PC-9 (cell line): ENCODE measurements around the gene UBE2R2. TPM values are rescaled to one million over a fixed set of nuclear protein-coding genes. Genes with fewer than 3 reads are reported as not detected.
"Not testable (repeated sequence)": the region's sequence is repeated elsewhere in the genome, so short reads cannot be mapped to it uniquely, and the experiment has no call there.

Experiments used
- BruUV-seq: library from RNA; stranded (reverse); fragments of 400-500 nt; replicated peaks from 2 replicates; lab custom pipeline; 2021; lab: Mats Ljungman, UMichigan
- CTCF ChIA-PET: fragments of 300-600 bp; sonication (Branson Sonifier 250); formaldehyde crosslinking; loops from one replicate; lab custom pipeline; 2022; ENCODE audit warnings: antibody characterized with exemption; lab: Charles Lee
- POLR2A ChIA-PET: fragments of 300-600 bp; sonication (Branson Sonifier 250); formaldehyde crosslinking; loops from one replicate; lab custom pipeline; 2022; ENCODE audit warnings: antibody characterized with exemption; ENCODE audit not compliant: unreplicated experiment; lab: Charles Lee
- DNase-seq, 2 experiments: peaks; one replicate each; pipeline versions ENCODE4 v3.0.0 to v3.0.0-alpha.2; 2015 to 2022; ENCODE audit warnings: mixed read lengths in 1 of 2
- H2AFZ ChIP-seq: fragments of 200-600 bp; sonication (generic); 2 replicates; pipeline ENCODE4 v1.8.1; 2017; ENCODE audit warnings: antibody characterized with exemption
- H3F3A ChIP-seq: fragments of 200-600 bp; sonication (generic); 2 replicates; pipeline ENCODE4 v1.8.1; 2017; ENCODE audit warnings: antibody characterized with exemption, mild to moderate bottlenecking, low read depth; ENCODE audit not compliant: insufficient read depth
- H3K27ac ChIP-seq: fragments of 200-600 bp; sonication (generic); 2 replicates; pipeline ENCODE4 v1.6.1; 2016; ENCODE audit warnings: mixed run types
- H3K27me3 ChIP-seq: fragments of 200-600 bp; sonication (generic); 2 replicates; pipeline ENCODE4 v1.6.1; 2016; ENCODE audit warnings: low read depth, mixed run types; ENCODE audit not compliant: insufficient read depth
- H3K36me3 ChIP-seq: fragments of 200-600 bp; sonication (generic); 2 replicates; pipeline ENCODE4 v1.6.1; 2016; ENCODE audit warnings: low read depth, mixed run types
- H3K4me1 ChIP-seq: fragments of 200-600 bp; sonication (generic); replicated peaks from 2 replicates; pipeline ENCODE4 v1.6.1; 2016; ENCODE audit warnings: mixed run types; ENCODE audit not compliant: insufficient read depth
- H3K4me2 ChIP-seq: fragments of 200-600 bp; sonication (generic); 2 replicates; pipeline ENCODE4 v1.6.1; 2017; ENCODE audit warnings: mixed run types
- H3K4me3 ChIP-seq: fragments of 200-600 bp; sonication (generic); 2 replicates; pipeline ENCODE4 v1.6.1; 2016; ENCODE audit warnings: mixed run types
- H3K79me2 ChIP-seq: fragments of 200-600 bp; sonication (generic); 2 replicates; pipeline ENCODE4 v1.6.1; 2017; ENCODE audit warnings: low read depth, mixed run types
- H3K9me2 ChIP-seq: fragments of 200-600 bp; sonication (generic); 2 replicates; pipeline ENCODE4 v1.8.1; 2017; ENCODE audit warnings: mild to moderate bottlenecking; ENCODE audit not compliant: insufficient read depth
- H3K9me3 ChIP-seq: fragments of 200-600 bp; sonication (generic); 2 replicates; pipeline ENCODE4 v1.8.1; 2016; ENCODE audit warnings: low read depth; ENCODE audit not compliant: insufficient read depth
- H4K20me1 ChIP-seq: fragments of 200-600 bp; sonication (generic); 2 replicates; pipeline ENCODE4 v1.8.1; 2017; ENCODE audit not compliant: insufficient read depth
- EZH2 ChIP-seq: fragments of 200-600 bp; sonication (generic); IDR thresholded peaks from 2 replicates; pipeline ENCODE4 v1.8.0; 2017; ENCODE audit warnings: antibody characterized with exemption, low read depth
- intact Hi-C: fragments of 100-400 bp; cut with micrococcal nuclease; formaldehyde crosslinking; loops from one replicate; pipeline ENCODE4 v1.10.0; 2022; ENCODE audit not compliant: unreplicated experiment
- total RNA-seq: library from RNA; stranded (reverse); gene quantifications from 2 replicates; pipeline ENCODE4 v1.2.3, GENCODE V29; 2021
- TF ChIP-seq, protein P1 (sequence below): fragments of 200-600 bp; sonication (generic); conservative IDR thresholded peaks from 2 replicates; pipeline ENCODE4 v1.6.1; 2017; ENCODE audit warnings: mixed run types, antibody characterized with exemption, mild to moderate bottlenecking, moderate library complexity

UBE2R2 gene
- total RNA-seq, 1 experiment from 2014 or later: 38.9 TPM

DNA sequence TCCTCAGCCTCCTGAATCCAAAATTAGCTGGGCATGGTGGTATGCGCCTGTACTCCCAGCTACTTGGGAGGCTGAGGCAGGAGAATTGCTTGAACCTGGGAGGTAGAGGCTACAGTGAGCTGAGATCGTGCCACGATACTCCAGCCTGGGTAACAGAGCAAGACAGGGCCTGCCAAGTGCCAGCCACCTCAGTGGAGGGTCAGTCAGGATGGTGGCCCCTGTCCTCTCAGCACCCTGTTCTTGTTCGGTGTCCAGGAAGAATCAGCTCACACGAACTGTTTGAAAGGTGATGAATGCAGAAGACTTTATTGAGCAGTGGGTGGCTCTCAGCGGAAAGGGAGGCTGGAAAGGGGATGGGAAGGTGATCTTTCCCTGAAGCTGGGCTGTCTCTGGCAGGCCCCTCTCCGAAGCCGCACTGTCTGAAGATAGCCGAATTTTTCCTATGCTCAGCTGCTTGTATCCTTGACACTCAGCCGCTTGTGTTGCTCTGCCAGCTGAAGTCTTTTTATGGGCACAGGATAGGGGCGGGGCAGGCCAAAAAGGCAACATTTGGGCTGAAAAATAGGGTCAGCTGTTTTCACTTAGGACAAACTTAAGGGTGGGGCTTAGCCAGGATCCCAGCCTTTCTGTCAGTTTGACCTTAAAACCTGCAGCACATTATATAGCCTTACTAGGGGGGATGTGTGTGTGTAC is 50.9 kb downstream of the UBE2R2 start:
- no peak overlapping the region for H2AFZ ChIP-seq
- TF ChIP-seq EZH2: no peak
- TF ChIP-seq, protein P1, sequence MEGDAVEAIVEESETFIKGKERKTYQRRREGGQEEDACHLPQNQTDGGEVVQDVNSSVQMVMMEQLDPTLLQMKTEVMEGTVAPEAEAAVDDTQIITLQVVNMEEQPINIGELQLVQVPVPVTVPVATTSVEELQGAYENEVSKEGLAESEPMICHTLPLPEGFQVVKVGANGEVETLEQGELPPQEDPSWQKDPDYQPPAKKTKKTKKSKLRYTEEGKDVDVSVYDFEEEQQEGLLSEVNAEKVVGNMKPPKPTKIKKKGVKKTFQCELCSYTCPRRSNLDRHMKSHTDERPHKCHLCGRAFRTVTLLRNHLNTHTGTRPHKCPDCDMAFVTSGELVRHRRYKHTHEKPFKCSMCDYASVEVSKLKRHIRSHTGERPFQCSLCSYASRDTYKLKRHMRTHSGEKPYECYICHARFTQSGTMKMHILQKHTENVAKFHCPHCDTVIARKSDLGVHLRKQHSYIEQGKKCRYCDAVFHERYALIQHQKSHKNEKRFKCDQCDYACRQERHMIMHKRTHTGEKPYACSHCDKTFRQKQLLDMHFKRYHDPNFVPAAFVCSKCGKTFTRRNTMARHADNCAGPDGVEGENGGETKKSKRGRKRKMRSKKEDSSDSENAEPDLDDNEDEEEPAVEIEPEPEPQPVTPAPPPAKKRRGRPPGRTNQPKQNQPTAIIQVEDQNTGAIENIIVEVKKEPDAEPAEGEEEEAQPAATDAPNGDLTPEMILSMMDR: no peak
- H3K9me2 ChIP-seq: no peaks in the 10 kb centered on the region
- BruUV-seq: no TSS peak
- H3K9me3 ChIP-seq: no peaks in the 10 kb centered on the region
- DNase-seq: no peak
- H3K4me2 ChIP-seq: no peak overlapping the region
- intact Hi-C loops: no loop called here
- no peaks in the 10 kb centered on the region for H3K4me1 ChIP-seq
- no peak overlapping the region for H3K4me3 ChIP-seq
- H3K27me3 ChIP-seq: no peaks in the 10 kb centered on the region
- POLR2A ChIA-PET: interaction anchor here (0.7 kb wide), 1 partner anchor 10 kb away, joined by 3 read pairs; no protein-coding TSS in a partner anchor
- H3K36me3 ChIP-seq: no peaks in the 10 kb centered on the region
- H4K20me1 ChIP-seq: peaks cover 19% of the 10 kb centered on the region
- CTCF ChIA-PET: interaction anchor here (0.5 kb wide), 1 partner anchor 402 kb away, joined by 4 read pairs; no protein-coding TSS in a partner anchor
- H3F3A ChIP-seq: no peaks in the 10 kb centered on the region
- no peak overlapping the region for H3K27ac ChIP-seq
- H3K79me2 ChIP-seq: peaks cover 88% of the 10 kb centered on the region

DNA sequence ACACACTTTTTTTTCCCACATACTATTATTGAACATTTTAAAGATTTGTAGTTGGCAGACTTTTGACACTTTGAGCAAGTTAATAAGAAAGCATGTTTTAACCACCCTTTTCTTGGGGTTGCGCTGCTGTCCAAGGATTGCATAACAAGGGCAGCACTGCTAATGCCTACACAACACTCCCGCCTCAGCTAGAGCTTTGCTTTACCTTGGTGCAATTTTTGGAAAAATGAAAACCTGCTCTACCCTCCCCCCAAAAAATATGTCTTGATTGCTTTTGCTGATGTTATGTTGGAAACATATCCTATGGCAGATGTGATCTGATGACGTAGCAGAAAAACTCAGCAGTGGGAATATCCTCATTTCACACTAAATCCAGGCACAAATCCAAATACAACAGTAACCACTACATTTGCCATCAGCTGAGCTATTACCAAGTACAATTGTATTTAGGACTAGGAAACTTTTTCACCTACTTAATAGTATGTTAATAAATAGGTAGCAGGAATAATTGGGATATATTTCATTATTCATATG is 51.5 kb downstream of the UBE2R2 start:
- H3K79me2 ChIP-seq: peaks cover 89% of the 10 kb centered on the region
- no peak for DNase-seq
- H4K20me1 ChIP-seq: peaks cover 19% of the 10 kb centered on the region
- H3K27me3 ChIP-seq: no peaks in the 10 kb centered on the region
- no peaks in the 10 kb centered on the region for H3K9me3 ChIP-seq
- TF ChIP-seq EZH2: no peak
- TF ChIP-seq, protein P1: no peak
- ChIA-PET CTCF (no interaction called here), POLR2A (interaction anchor here (0.7 kb wide), 1 partner anchor 9 kb away, joined by 3 read pairs; no protein-coding TSS in a partner anchor)
- H3F3A ChIP-seq: no peaks in the 10 kb centered on the region
- BruUV-seq: no TSS peak
- H3K36me3 ChIP-seq: no peaks in the 10 kb centered on the region
- no peak overlapping the region for H3K27ac ChIP-seq
- H3K9me2 ChIP-seq: no peaks in the 10 kb centered on the region
- H3K4me2 ChIP-seq: no peak overlapping the region
- intact Hi-C loops: no loop called here
- no peaks in the 10 kb centered on the region for H3K4me1 ChIP-seq
- H3K4me3 ChIP-seq: no peak overlapping the region
- H2AFZ ChIP-seq: no peak overlapping the region

DNA sequence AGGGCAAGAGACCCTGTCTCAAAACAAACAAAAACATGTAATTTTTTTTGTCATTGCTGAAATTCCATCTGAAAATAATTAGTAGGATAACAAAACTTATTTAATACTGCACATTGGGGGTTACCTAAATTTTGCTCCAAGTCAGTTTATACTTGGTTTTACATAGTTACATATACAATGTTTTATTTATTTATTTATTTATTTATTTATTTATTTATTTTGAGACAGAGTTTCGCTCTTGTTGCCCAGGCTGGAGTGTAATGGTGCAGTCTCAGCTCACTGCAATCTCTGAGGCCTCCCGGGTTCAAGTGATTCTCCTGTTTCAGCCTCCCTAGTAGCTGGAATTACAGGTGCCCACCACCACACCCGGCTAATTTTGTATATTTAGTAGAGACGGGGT is 52.3 kb downstream of the UBE2R2 start:
- H3K27me3 ChIP-seq, H3K36me3 ChIP-seq, H3K4me1 ChIP-seq, H3K27ac ChIP-seq, CTCF ChIA-PET, H3K9me2 ChIP-seq, BruUV-seq, H3K4me3 ChIP-seq, H3K4me2 ChIP-seq, H3F3A ChIP-seq, H3K9me3 ChIP-seq, DNase-seq, intact Hi-C loops, H2AFZ ChIP-seq: not testable (repeated sequence)
- POLR2A ChIA-PET: interaction anchor here (0.6 kb wide), 1 partner anchor 15 kb away, joined by 21 read pairs; no protein-coding TSS in a partner anchor
- H3K79me2 ChIP-seq: peaks cover 84% of the 10 kb centered on the region
- H4K20me1 ChIP-seq: peaks cover 19% of the 10 kb centered on the region
